Measurements from ENCODE around the gene GNAQ.
"Not testable (repeated sequence)": the region's sequence is repeated elsewhere in the genome, so short reads cannot be mapped to it uniquely, and the experiment has no call there.

Gene GNAQ

GRCh38 chr9:77865385-77866047 is 166.1 kb downstream of the GNAQ start:
- no peak for DNase-seq

DNA sequence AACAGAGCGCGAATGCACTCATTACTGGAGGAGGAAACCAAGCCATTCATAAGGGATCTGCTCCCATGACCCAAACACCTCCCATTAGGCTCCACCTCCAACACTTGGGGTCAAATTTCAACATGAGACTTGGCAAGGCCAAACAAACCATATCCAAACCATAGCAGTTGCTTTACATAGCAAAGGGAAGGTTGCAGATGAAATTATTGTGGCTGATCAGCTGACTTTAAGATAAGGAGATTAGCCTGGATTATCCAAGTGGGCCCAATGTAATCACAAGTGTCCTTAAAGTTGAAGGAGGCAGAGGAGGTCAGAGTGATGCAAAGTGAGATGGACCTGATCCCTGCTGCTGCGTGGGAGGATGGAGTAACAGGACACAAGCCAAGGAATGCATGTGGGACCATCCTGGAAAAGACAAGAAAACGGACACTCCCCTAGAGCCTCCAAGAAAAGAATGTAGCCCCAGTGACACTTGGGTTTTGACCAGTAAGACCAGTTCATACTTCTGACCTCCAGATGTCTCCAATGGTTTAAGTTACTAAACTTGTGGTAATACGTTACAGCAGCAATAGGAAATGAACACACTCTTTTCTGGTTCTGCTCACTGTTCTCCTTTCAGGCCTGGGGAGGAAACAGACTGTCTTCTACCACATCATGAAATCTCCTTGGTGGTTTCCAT is 167.3 kb downstream of the GNAQ start:
- DNase-seq: no peak

GRCh38 chr9:77863638-77864037 is 168.0 kb downstream of the GNAQ start:
- DNase-seq: not testable (repeated sequence)

GRCh38 chr9:77860953-77861352 is 170.7 kb downstream of the GNAQ start:
- not testable (repeated sequence) for DNase-seq

DNA sequence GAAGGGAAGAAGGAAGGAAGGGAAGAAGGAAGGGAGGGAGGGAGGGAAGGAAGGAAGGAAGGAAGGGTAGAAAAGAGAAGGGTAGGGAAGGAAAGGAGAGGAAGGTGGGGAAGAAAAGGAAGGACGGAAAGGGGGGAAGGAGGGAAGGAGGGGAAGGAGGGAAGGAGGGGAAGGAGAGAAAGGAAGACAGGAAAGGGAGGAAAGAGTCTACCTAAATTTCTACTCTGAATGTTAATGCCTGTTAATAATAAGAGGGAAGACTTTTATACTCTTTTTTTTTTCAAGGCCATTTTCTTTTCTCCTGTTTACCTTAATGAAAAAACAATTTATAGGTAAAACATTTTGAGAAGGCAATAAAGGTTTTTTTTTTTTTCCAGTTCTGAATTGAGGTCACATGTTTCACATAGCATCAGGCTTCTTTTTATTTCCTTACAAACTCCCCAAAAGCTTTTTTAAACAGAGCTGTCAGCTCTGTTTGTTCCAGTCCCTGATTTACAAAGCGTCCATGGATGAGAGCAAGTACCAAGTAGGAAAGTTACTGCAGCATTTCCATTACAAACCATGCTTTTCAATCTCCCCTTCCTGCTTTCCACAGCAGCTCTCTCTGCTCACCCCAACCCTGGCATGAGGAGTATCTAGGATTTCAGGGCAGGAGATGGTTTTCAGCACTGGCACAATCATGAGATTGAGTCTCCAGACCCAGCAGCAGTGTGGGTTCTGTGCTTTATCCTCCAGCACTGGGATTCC is 173.9 kb downstream of the GNAQ start:
- DNase-seq: no peak

- no peak for DNase-seq
Measured at GRCh38 chr9:77856615-77857014, 175.0 kb downstream of the GNAQ start.

- no peak for DNase-seq
Measured at GRCh38 chr9:77854916-77855311, 176.7 kb downstream of the GNAQ start.

DNA sequence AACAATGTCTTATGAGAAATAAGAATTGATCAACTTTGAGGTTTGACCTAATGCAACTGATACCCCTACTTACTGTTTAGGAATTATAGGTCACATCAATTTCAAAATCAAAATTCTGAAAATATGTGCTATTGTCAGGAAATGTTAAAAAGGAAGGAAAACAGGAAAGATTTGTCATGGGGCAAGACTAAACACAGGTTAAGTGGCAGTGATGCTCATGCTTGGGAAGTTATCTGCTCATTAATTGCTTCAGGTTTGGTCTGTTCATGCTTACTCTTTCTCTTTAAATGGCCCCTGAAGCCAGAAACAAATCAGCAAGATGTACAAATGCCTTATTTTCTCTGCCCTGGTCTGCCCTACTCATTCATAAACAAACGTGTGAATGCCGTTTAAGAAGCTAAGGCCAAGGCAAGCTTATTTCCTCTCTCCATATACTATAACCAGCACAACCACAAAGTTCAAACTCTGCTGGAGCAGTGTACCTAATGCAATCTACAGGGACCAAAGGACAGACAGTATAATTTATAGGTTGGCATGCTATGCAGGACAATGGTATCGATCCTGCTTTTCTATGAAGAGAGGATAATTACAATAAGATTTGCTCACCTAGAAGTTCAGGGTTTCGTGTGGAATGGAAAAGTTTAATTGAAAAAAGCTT is 177.2 kb downstream of the GNAQ start:
- DNase-seq: no peak

- DNase-seq: no peak
Measured at GRCh38 chr9:77853716-77854115, 177.9 kb downstream of the GNAQ start.

- no peak for DNase-seq
Measured at GRCh38 chr9:77851882-77852595, 179.6 kb downstream of the GNAQ start.

DNA sequence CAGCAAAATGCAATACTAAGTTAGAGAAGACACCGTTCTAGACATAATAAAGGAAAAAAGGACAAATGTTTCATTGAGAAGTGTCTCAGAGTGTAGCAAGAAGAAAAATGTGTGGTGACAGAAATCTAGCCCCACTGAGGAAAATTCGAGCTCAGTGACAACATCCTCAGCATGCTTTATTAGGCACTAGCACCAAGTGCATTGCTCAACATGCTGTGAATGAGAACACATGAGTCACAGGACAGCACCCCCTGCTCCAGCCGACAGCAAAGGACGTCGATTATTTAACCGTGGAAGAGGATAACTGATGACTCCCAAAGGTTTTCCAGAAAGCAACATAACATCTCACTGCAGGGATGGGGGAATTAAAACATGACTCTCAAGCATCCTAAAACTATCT is 182.7 kb downstream of the GNAQ start:
- no peak for DNase-seq

- no peak for DNase-seq
Measured at GRCh38 chr9:77848404-77848803, 183.2 kb downstream of the GNAQ start.

- no peak for DNase-seq
Measured at GRCh38 chr9:77847626-77848025, 184.0 kb downstream of the GNAQ start.

- DNase-seq: no peak
Measured at GRCh38 chr9:77847059-77847499, 184.5 kb downstream of the GNAQ start.

- DNase-seq: no peak
Measured at GRCh38 chr9:77844415-77844814, 187.2 kb downstream of the GNAQ start.

GRCh38 chr9:77843871-77844155 is 187.8 kb downstream of the GNAQ start:
- no peak for DNase-seq

GRCh38 chr9:77843076-77843870 is 188.3 kb downstream of the GNAQ start:
- DNase-seq: no peak

DNA sequence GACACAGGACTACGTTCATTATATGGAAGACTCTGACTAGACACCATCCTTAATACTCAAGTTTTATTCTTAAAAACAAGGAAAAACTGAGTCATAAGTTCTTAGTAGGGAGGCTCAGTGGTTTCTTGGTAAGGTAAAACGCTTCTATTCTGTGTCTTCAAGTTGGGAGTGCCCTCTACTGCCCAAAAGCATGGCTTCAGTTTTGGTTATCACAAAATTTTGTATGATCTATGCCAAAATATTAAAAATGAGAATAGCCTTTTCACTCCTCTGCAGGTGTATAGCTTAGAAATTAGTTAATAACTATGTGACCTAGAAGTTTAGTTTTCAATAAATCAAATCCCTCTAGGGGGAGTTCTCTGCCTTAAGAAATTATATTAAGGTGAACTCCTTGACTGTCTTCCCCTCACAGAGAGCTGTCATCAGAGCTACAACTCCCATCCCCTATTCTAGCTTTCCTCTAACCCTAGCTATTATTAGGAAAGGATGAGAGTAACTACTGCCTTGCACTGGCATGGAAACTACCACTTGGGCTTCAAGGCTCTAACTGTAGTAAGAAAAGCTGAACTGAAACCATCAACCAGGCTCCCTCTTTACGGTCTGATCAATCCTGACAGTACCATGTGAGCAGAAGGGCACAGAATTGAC is 189.7 kb downstream of the GNAQ start:
- DNase-seq: no peak

DNA sequence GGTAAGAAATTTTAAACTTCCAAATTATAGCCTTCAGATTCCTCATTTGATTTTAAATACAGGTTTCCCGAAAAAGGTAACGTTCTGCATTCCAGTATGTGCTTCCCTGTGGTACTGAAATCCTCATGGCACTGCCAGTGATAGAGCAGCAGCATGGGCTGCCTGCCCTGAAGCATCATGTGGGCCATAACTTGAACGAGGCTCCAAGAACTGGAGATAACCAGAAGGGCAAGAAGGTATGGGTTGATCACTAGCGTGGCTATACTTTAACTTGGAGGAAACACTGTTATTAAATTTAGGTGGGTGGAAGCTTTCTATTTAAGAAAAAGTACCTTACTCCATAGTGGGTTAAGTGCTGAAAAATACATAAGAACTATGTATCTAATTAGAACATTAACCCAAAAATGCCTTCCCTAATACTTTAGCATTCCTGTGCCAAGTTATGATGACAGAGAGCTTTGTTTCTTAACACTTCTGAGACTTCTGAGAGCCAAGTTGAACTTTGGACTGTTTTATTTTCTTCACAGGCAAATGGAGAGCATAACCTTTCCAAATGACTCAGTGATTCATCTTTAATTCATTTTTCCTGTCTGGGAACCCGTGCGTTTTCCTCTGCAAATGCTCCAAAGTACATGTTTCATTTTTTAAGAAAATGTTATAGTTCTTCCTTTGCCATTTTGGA is 192.0 kb downstream of the GNAQ start:
- no peak for DNase-seq

- no peak for DNase-seq
Measured at GRCh38 chr9:77838986-77839385, 192.6 kb downstream of the GNAQ start.

DNA sequence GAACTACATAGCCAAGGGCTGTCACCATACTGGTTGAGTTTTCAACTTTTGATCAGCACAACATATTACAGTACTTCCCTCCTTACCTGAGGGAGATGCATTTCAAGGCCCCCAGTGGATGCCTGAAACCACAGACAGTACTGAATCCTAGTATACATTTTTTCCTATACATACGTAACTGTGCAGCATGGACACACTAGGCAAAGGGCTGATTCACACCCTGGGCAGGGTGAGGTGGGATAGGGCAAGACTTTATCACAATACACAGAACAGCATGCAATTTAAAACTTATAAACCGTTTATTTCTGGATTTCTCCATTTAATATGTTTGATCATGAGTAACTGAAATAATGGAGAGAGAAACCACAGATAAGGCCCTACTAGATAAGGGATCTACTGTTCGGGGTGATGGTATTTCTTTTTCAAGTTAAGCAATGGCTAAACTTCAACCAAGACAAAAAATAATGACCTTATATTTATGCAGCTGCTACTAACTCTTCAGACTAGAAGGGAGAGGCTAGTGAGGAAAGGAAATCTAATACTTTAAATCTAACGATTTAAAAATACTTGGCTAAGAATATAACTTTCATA is 196.6 kb downstream of the GNAQ start:
- no peak for DNase-seq
